HL-60 (cell line): ENCODE data around the gene OR2AG2.

Experiments
- DNase-seq, 2 experiments: peaks; one replicate each; pipeline ENCODE4 v3.0.0-alpha.2; 2010 to 2020; ENCODE audit warnings: low read depth in 1 of 2, low spot score in 1 of 2
- H3K27ac ChIP-seq: fragments of 250-450 bp; sonication (Bioruptor Pico); replicated peaks from 2 replicates; pipeline ENCODE4 v1.5.1; 2020; ENCODE audit warnings: mild to moderate bottlenecking, moderate library complexity
- H3K27me3 ChIP-seq: fragments of 250-450 bp; sonication (Bioruptor Pico); 2 replicates; pipeline ENCODE4 v1.5.1; 2021; ENCODE audit warnings: mild to moderate bottlenecking, moderate library complexity; ENCODE audit not compliant: insufficient read depth, poor library complexity, severe bottlenecking
- H3K4me3 ChIP-seq: replicated peaks from 2 replicates; pipeline ENCODE4 v1.5.1; 2011; ENCODE audit warnings: mild to moderate bottlenecking, control low read depth, low read length; ENCODE audit not compliant: insufficient read depth
- GABPA ChIP-seq: IDR thresholded peaks from 2 replicates; pipeline ENCODE4 v1.6.1; 2012; ENCODE audit warnings: low read depth
- POLR2AphosphoS5 ChIP-seq: IDR thresholded peaks from 2 replicates; pipeline ENCODE4 v1.6.1; 2012; ENCODE audit warnings: low read depth
- SPI1 ChIP-seq: IDR thresholded peaks from 2 replicates; pipeline ENCODE4 v1.6.1; 2012; ENCODE audit warnings: low read depth, mild to moderate bottlenecking, borderline replicate concordance
- TF ChIP-seq, protein P1 (sequence below): IDR thresholded peaks from one replicate; pipeline ENCODE4 v1.5.1; 2011; ENCODE audit warnings: low read length, control low read depth, inconsistent platforms; ENCODE audit not compliant: insufficient read depth
- TF ChIP-seq, protein P2 (sequence below): IDR thresholded peaks from 2 replicates; pipeline ENCODE4 v1.6.1; 2012; ENCODE audit warnings: low read depth; ENCODE audit not compliant: insufficient replicate concordance

Gene OR2AG2

DNA sequence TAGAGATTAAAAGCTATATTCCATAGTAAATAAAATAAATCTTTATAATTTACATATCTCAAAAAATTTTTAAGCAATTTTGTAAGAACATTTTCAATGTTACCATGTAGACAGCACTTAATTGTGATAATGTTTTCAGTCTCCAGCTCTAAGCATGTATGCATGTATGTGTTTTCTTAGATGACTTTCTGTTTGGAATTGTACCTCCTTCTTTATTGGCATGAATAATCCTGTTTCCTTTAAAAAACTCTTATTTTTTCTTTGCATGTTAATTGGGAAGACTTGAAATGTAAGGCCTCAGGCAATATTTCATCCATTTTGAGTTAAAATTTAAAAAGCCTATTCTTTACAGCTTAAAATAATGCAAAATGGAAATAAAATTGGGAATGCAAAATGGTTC, 9.1 kb upstream of the OR2AG2 start:
- no peak for DNase-seq
- TF ChIP-seq, protein P1, sequence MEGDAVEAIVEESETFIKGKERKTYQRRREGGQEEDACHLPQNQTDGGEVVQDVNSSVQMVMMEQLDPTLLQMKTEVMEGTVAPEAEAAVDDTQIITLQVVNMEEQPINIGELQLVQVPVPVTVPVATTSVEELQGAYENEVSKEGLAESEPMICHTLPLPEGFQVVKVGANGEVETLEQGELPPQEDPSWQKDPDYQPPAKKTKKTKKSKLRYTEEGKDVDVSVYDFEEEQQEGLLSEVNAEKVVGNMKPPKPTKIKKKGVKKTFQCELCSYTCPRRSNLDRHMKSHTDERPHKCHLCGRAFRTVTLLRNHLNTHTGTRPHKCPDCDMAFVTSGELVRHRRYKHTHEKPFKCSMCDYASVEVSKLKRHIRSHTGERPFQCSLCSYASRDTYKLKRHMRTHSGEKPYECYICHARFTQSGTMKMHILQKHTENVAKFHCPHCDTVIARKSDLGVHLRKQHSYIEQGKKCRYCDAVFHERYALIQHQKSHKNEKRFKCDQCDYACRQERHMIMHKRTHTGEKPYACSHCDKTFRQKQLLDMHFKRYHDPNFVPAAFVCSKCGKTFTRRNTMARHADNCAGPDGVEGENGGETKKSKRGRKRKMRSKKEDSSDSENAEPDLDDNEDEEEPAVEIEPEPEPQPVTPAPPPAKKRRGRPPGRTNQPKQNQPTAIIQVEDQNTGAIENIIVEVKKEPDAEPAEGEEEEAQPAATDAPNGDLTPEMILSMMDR, result no peak
- TF ChIP-seq SPI1, result no peak
- H3K27ac ChIP-seq, result no peak overlapping the region
- H3K27me3 ChIP-seq, result no peaks in the 10 kb centered on the region
- no peak overlapping the region for H3K4me3 ChIP-seq

DNA sequence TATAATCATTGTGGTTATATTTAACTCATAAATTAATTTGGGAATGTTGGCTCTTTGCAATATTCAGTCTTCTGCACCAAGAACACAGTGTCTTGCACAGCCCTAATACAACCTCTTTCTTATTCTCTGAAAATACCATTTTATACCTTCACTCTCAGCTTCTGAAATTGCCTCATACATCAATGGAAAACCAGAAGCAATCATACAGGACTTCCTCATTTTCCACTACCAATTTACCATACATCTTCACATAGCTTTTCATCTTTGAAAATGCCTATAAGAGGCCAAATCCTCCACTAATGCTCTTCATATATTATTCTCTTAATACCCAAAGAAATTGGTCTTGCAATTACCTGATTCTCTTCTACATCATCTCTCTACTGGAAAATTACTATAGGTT, 6.7 kb upstream of the OR2AG2 start:
- Histone ChIP-seq H3K27me3 (no peaks in the 10 kb centered on the region), H3K27ac (no peak overlapping the region), H3K4me3 (no peak overlapping the region)
- TF ChIP-seq, protein P1, result no peak
- TF ChIP-seq SPI1 (peak; percentile 93), GABPA (no peak), POLR2AphosphoS5 (no peak)
- TF ChIP-seq, protein P2, sequence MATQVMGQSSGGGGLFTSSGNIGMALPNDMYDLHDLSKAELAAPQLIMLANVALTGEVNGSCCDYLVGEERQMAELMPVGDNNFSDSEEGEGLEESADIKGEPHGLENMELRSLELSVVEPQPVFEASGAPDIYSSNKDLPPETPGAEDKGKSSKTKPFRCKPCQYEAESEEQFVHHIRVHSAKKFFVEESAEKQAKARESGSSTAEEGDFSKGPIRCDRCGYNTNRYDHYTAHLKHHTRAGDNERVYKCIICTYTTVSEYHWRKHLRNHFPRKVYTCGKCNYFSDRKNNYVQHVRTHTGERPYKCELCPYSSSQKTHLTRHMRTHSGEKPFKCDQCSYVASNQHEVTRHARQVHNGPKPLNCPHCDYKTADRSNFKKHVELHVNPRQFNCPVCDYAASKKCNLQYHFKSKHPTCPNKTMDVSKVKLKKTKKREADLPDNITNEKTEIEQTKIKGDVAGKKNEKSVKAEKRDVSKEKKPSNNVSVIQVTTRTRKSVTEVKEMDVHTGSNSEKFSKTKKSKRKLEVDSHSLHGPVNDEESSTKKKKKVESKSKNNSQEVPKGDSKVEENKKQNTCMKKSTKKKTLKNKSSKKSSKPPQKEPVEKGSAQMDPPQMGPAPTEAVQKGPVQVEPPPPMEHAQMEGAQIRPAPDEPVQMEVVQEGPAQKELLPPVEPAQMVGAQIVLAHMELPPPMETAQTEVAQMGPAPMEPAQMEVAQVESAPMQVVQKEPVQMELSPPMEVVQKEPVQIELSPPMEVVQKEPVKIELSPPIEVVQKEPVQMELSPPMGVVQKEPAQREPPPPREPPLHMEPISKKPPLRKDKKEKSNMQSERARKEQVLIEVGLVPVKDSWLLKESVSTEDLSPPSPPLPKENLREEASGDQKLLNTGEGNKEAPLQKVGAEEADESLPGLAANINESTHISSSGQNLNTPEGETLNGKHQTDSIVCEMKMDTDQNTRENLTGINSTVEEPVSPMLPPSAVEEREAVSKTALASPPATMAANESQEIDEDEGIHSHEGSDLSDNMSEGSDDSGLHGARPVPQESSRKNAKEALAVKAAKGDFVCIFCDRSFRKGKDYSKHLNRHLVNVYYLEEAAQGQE, result no peak
- no peak for DNase-seq

DNA sequence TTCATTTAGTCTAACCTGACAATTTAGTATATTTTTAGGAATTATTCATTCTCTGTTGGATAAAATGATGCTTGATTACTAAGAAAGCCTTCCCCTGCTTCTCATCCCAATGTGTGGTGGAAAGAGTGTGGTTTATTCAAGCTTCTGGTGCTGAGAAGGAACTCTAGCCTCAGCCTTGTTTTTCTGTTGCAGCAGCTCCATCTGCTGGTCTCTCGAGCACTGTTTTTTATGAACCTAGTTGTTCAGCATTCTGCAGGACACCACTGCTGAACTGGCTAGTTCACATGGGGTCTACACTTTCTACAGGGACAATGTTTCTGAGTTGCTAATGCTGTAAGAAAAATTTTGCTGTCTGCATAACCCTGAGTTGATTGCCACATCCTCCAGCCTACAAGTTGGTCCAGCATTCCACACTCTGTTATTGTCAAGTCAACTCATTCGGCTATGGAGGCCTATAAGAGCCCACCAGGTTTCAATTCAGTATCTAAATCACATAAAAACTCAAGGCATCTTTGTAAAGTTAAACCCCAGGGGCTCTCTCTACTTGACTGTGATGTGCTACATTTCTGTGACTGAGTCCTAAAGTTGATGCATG, 14.3 kb downstream of the OR2AG2 start:
- peak in 1 of 2 experiments; percentile 55 for DNase-seq
- Histone ChIP-seq H3K27me3 (no peaks in the 10 kb centered on the region), H3K27ac (no peak overlapping the region), H3K4me3 (no peak overlapping the region)
- TF ChIP-seq, protein P1, result peak; percentile 35
- no peak for TF ChIP-seq POLR2AphosphoS5

DNA sequence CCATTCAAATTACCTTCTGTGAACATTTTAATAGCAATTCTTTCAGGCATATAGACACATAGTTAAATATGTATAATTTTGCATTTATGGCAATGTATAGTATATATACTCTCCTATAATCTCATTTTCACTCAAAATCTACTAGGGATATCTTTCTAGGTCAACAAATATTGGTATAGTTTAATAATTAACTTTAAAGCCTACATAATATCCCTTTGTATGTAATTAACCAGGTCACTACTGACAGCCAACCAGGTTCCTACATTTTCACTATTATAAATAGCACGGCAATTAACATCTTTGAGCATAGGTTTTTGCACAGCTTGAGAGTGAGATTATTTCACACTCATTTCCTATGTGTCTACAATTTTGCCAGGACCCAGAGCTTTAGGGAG, 15.8 kb downstream of the OR2AG2 start:
- no peaks in the 10 kb centered on the region for H3K27me3 ChIP-seq
- no peak overlapping the region for H3K4me3 ChIP-seq
- TF ChIP-seq, protein P1, result no peak
- TF ChIP-seq, protein P2, result no peak
- no peak for TF ChIP-seq SPI1
- no peak for TF ChIP-seq POLR2AphosphoS5
- no peak for TF ChIP-seq GABPA
- H3K27ac ChIP-seq, result no peak overlapping the region
- no peak for DNase-seq
